WI38 (cell line): ENCODE results near the gene RUSC1.
"Not testable (repeated sequence)": the region's sequence is repeated elsewhere in the genome, so short reads cannot be mapped to it uniquely, and the experiment has no call there.

Source experiments
- H3K4me3 ChIP-seq: 2 replicates; pipeline ENCODE4 v1.5.1; 2011; ENCODE audit warnings: low read depth, mild to moderate bottlenecking, control low read depth, low read length
- TF ChIP-seq, protein P1 (sequence below): IDR thresholded peaks from 2 replicates; pipeline ENCODE4 v1.5.1; 2012; ENCODE audit warnings: low read depth, mild to moderate bottlenecking, control low read depth, low read length

The RUSC1 gene

GRCh38 chr1:155286544-155286943, 34.1 kb upstream of the RUSC1 start:
- H3K4me3 ChIP-seq: no peak overlapping the region
- TF ChIP-seq, protein P1, sequence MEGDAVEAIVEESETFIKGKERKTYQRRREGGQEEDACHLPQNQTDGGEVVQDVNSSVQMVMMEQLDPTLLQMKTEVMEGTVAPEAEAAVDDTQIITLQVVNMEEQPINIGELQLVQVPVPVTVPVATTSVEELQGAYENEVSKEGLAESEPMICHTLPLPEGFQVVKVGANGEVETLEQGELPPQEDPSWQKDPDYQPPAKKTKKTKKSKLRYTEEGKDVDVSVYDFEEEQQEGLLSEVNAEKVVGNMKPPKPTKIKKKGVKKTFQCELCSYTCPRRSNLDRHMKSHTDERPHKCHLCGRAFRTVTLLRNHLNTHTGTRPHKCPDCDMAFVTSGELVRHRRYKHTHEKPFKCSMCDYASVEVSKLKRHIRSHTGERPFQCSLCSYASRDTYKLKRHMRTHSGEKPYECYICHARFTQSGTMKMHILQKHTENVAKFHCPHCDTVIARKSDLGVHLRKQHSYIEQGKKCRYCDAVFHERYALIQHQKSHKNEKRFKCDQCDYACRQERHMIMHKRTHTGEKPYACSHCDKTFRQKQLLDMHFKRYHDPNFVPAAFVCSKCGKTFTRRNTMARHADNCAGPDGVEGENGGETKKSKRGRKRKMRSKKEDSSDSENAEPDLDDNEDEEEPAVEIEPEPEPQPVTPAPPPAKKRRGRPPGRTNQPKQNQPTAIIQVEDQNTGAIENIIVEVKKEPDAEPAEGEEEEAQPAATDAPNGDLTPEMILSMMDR: no peak

DNA sequence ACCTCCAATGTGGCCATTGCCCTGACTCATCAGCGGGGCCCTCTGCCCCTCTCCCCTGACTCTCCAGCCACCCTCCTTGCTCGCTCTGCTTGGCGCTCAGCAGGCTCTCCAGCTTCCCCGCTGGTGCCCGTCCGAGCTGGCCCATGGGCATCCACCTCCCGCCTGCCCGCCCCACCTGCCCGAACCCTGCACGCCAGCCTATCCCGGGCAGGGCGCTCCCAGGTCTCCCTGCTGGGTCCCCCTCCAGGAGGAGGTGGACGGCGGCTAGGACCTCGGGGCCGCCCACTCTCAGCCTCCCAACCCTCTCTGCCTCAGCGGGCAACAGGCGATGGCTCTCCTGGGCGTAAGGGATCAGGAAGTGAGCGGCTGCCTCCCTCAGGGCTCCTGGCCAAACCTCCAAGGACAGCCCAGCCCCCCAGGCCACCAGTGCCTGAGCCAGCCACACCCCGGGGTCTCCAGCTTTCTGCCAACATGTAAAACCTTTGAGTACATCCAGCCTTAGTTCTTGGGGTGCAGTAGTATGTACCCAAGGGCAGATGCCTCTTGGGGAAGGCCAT, 32.6 kb upstream of the RUSC1 start:
- TF ChIP-seq, protein P1: no peak
- H3K4me3 ChIP-seq: no peak overlapping the region

GRCh38 chr1:155291006-155291405, 29.7 kb upstream of the RUSC1 start:
- H3K4me3 ChIP-seq: not testable (repeated sequence)

DNA sequence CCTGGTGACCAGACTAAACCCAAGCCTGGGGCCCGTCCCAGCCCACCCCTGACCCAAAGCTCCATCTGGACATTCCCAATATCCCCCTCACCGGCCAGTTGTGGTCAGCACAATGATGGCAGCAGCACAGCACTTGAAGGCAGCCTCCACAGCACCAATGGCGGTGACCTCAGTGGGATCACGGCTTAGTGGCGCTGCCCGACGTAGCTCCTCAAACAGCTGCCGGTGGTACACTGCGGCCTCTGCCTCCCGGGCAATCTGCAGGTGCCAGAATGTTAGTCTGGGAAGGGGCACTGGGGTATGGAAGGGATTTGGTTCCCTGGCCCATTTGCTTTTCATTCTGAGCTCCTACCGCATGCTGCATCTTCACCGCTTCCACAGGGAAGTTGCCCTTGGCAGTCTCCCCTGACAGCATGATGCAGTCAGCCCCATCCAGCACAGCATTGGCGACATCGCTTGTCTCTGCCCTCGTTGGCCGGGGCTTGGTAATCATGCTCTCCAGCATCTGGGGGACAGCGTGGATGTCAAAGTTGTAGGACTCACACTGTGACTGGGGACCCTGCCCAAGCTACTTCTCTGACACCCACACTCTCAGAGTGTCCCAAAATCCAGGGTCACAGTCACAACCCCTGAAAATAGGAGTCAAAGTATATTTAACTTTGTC, 27.5 kb upstream of the RUSC1 start:
- TF ChIP-seq, protein P1: no peak
- no peak overlapping the region for H3K4me3 ChIP-seq

- TF ChIP-seq, protein P1: no peak
- no peak overlapping the region for H3K4me3 ChIP-seq
These were observed 26.0 kb upstream of the RUSC1 start for GRCh38 chr1:155294520-155295182.

DNA sequence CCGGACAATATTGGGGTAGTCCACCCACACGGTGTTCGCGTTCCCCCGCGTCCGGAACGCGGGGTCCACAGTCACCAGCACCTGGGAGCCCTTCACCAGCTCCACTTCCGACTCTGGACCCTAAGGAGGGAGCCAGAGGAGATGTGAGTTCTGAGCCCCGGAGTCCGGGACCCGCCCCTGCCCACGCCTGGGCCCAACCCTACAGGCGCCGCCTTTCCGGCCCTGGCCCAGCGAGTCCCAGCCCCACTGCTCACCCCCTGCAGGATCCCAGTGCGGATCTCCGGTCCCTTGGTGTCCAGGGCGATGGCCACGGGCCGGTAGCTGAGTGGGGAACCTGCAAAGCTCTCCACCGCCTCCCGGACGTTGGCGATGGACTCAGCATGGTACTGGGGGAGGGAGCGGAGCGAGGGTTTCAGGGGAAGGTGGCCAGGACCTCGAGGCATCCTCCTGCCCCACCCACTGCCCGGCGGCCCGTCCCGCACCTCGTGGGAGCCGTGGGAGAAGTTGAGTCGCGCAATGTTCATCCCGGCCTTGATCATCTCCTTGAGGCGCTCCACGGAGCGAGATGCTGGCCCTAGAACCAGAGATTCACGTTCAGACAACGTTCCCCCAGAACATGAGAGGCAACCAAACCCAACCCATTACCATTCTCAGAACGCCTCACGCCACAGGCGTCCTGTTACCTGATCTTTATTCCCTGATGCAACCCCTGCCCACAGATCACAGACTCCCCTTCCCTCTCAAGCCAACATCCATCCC, 25.3 kb upstream of the RUSC1 start:
- TF ChIP-seq, protein P1: no peak
- H3K4me3 ChIP-seq: no peak overlapping the region

DNA sequence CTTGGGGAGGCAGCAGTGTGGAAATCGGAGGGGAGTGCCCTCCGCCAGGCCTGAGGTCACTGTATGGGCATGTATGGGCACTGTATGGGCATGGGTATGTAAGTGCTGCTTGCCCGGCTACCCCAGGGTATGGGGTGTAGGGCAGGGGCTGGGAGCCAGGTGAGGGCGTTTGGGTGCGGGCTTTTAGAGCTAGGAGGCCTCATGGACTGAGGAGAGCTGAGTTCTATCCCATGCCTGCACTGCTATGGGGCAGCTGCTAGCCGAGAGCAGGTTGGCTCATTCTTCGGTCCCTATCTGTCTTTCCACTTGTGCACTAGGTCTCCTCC, 24.8 kb upstream of the RUSC1 start:
- H3K4me3 ChIP-seq: no peak overlapping the region
- TF ChIP-seq, protein P1: no peak
